HUES48 (cell line): ENCODE data around the gene RNF14.

Experiments used
- H3K27ac ChIP-seq: one replicate; pipeline ENCODE4 v1.7.0; 2013; ENCODE audit warnings: low read depth, low read length, inconsistent platforms
- H3K27me3 ChIP-seq: 2 replicates; pipeline ENCODE4 v1.6.1; 2013; ENCODE audit warnings: mild to moderate bottlenecking, low read length; ENCODE audit not compliant: control insufficient read depth, insufficient read depth
- H3K36me3 ChIP-seq: 2 replicates; pipeline ENCODE4 v1.6.1; 2013; ENCODE audit warnings: low read length; ENCODE audit not compliant: control insufficient read depth, insufficient read depth
- H3K4me1 ChIP-seq: 2 replicates; pipeline ENCODE4 v1.6.1; 2013; ENCODE audit warnings: mild to moderate bottlenecking, low read length; ENCODE audit not compliant: control insufficient read depth, insufficient read depth
- H3K4me3 ChIP-seq: 2 replicates; pipeline ENCODE4 v1.5.1; 2013; ENCODE audit warnings: mild to moderate bottlenecking, low read depth, low read length
- H3K9ac ChIP-seq: 2 replicates; pipeline ENCODE4 v1.6.1; 2013; ENCODE audit warnings: mild to moderate bottlenecking, low read depth, low read length, moderate library complexity
- H3K9me3 ChIP-seq: 2 replicates; pipeline ENCODE4 v1.6.1; 2013; ENCODE audit warnings: low read length; ENCODE audit not compliant: control insufficient read depth, insufficient read depth

RNF14 gene

DNA sequence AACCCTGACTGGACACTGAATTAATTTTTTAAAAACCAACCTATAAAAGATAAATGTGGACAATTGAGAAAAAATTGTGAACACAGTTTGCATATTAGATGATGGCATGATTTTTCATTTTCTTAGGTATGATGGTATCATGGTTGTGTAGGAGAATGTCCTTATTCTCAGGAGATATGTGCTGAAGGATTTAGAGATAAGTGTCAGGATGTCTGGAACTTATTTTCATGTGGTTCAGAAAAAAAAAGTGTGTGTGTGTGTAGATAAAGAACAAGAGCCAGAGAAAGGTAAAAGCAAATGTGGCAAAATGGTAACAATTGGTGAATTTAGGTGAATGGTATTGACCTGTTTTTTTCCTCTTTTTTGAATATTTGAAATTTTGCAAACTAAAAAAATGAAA is 39.9 kb downstream of the RNF14 start:
- Histone ChIP-seq H3K4me1 (peaks cover 6% of the 10 kb centered on the region), H3K9me3 (no peaks in the 10 kb centered on the region), H3K36me3 (peaks cover 71% of the 10 kb centered on the region), H3K4me3 (no peak overlapping the region), H3K27me3 (no peaks in the 10 kb centered on the region), H3K9ac (no peak overlapping the region), H3K27ac (no peak overlapping the region)

DNA sequence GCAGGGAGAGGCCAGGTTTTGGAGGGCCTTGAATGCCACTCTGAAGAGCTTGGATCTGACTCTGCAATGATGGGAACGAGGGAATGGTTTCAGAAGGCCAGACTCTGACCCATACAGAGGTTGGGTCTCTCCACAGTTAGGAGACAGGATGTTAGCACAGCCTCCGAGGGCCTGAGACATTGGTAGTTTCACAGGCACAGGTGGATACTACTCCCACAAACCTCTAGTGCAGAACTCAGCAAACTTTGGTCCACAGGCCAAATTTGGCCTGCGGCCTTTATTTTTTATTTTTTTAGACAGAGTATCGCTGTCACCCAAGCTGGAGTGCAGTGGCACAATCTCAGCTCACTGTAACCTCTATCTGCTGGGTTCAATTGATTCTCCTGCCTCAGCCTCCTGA is 41.0 kb downstream of the RNF14 start:
- H3K9ac ChIP-seq, result no peak overlapping the region
- H3K27ac ChIP-seq, result no peak overlapping the region
- peaks cover 60% of the 10 kb centered on the region for H3K36me3 ChIP-seq
- no peak overlapping the region for H3K4me3 ChIP-seq
- no peaks in the 10 kb centered on the region for H3K27me3 ChIP-seq
- peaks cover 6% of the 10 kb centered on the region for H3K4me1 ChIP-seq
- no peaks in the 10 kb centered on the region for H3K9me3 ChIP-seq

DNA sequence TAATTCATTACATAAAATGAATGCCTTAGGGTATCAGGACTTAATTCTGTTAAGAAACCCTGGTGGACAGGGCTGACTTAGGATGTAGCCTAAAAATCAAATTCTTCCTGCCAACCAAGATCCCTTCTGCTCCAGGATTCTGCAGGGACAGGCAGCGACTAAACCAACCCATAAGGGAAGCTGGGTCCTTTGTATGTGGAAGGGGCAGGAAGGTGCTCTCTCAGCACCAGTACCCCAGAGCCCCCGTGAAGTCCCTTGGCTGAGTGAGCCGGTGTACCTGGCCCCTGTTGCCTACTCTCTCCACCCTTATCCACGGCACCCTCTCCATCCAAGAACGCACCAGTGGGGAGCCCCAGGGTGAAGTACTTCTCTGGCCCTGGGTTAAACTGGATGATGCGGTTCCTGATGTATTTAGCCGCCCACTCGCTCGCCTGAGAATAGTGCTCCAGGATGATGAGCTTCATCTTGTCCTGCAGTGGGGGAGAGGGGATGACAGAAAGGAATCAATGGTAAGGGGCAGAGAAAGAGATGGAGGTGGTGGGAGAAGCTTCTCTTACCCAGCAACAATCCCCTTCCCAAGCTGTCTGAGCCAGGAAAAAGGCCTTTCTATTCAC is 42.8 kb downstream of the RNF14 start:
- no peak overlapping the region for H3K9ac ChIP-seq
- H3K4me3 ChIP-seq, result no peak overlapping the region; the same call in 1 of the 2 replicates

DNA sequence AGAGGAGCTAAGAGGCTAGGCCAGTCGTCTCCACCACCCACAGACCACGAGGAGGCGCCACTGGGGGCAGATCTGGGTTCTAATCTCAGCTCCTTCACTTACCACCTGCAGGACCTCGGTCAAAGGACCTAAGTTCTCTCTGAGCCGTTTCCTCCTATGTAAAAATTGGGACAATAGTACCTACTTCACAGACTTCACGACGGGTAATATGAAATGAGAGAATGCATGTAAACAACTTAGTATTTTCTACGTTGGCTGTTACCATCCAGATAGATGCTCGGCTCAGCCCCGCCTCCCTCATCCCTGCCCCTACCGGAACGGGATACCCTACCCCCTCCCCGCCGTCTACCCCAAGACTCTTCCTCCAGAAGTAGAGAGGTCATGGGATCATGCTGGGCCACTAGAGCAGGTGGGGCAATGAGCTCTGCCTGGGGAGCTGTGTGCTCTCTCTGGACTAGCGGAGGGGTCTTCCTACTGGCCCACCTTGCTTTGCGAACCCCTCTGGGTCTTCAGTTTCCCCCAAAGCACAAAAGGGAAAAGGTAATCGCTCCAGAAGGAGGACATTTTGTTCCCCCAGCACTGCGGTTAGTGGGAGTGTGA is 43.4 kb downstream of the RNF14 start:
- Histone ChIP-seq H3K27ac (peak overlapping the region; percentile 78), H3K4me3 (peak overlapping the region; percentile 91), H3K36me3 (peaks cover 36% of the 10 kb centered on the region), H3K4me1 (peaks cover 6% of the 10 kb centered on the region), H3K9ac (peak overlapping the region; percentile 92), H3K27me3 (no peaks in the 10 kb centered on the region), H3K9me3 (no peaks in the 10 kb centered on the region)

More for the DNA sequence above, 42.8 kb downstream of the RNF14 start:
- no peaks in the 10 kb centered on the region for H3K27me3 ChIP-seq
- H3K9me3 ChIP-seq, result no peaks in the 10 kb centered on the region
- H3K27ac ChIP-seq, result no peak overlapping the region
- H3K36me3 ChIP-seq, result peaks cover 42% of the 10 kb centered on the region
- peaks cover 6% of the 10 kb centered on the region for H3K4me1 ChIP-seq

DNA sequence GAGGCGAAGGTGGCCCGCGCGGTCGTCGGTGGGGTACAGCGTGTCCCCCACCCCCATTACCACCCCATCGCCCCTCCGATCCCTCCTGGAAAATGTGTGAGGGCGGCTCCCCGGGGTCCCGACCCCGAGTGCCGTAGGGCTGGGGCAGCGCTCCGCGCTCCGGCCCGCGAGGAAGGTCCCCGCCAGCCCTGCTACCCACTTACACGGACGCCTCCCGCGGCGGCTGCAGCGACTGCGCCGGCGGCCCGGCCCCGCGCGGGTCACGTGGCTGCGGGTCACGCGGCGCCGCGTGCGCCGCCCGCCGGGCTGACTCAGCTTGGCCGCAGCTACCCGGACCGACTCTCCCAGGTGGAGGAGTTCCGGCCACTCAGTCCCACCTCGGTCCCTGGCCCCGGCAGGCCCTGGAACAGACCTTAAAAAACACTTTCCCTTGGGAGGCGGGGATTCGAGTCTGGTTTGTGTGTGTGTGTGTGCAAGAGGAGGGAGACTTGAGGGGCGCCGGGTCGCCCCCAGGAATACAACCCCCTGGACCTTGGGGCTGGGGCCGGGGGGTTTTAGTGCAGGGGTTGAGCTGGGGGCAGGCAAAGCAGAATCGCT is 44.0 kb downstream of the RNF14 start, which contains the start of gene GNPDA1:
Gene GNPDA1 (minus strand): TSS at position 236 of the 597 bp plus-strand sequence. CDS start 992 bp downstream, outside the sequence.
- H3K9ac ChIP-seq, result peak within 1 kb of the TSS; percentile 92
- H3K4me3 ChIP-seq, result peak within 1 kb of the TSS; percentile 91
- H3K27ac ChIP-seq, result peak within 1 kb of the TSS; percentile 78
- no peaks in the 10 kb centered on the region for H3K27me3 ChIP-seq
- peaks cover 6% of the 10 kb centered on the region for H3K4me1 ChIP-seq
- H3K36me3 ChIP-seq, result peaks cover 30% of the 10 kb centered on the region
- H3K9me3 ChIP-seq, result no peaks in the 10 kb centered on the region

DNA sequence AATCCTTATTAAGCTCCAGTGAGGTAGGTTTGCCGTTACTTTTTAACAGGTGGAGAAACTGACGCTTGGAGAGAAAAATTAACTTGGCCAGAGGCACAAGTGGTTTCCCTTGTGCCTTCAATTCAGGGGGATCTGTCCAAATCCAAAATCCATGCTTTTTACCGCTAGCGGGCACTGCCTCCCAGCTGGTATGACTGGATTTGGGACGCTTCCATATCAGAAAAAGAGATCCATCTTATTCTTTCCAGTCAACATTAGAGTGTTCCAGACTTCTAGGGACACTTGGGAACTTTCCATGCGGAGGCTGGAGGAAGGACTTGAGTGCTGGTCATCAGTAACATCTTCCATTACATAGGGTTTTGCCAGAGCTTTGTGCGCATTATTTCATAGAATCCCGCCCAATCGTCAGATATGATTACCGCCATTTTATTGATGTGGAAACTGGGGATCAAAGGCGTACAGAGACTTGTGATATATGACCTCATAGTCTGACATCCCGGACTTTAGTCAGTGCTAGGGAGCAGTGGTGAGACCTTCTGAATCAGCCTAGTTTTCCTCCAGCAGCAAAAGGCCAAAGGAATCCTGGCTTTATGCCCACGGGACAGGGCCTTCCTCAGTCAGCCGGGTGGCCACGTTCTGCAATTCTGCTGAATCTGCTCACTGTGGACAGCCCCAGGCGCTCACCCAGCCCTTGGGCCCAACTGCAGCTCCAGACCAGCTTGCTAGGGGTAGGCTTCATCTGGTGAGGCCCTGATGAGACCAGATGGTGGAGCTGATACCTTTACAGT is 45.0 kb downstream of the RNF14 start:
- no peak overlapping the region for H3K4me3 ChIP-seq
- peaks cover 6% of the 10 kb centered on the region for H3K4me1 ChIP-seq
- no peaks in the 10 kb centered on the region for H3K9me3 ChIP-seq
- no peak overlapping the region for H3K27ac ChIP-seq
- no peak overlapping the region; the same call in 1 of the 2 replicates for H3K9ac ChIP-seq
- no peaks in the 10 kb centered on the region for H3K27me3 ChIP-seq
- H3K36me3 ChIP-seq, result peaks cover 22% of the 10 kb centered on the region

DNA sequence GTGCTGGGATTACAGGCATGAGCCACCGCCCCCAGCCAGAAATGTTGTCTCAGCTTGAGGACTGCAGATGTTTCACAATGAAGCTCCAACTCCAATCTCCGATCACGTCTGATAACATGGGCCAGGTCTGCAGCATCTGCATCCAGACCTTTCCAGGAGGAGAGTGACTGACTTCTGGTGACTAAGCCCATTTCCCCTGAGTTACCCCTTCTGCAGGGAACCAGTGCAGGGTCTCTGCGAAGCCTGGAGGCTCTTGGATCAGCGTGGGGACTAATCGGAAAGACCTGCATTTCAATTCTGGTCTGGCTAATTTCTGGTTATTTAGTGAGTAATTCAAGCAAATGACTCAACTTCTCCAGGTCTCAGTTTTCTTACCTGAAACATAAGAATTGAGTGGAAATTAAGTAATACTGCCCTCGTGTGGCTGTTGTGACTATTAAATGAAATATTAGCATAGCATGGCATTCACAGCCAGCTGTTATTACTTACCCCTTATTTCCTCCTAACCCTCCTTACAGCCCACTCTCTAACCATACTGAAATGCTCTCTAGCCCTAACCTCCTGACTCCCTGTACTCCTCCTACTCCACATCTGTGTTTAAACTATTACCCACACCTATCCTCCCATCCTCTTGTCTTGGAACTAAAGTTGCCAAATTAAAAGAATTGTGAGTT is 46.1 kb downstream of the RNF14 start:
- Histone ChIP-seq H3K27me3 (no peaks in the 10 kb centered on the region), H3K9ac (no peak overlapping the region), H3K36me3 (peaks cover 12% of the 10 kb centered on the region), H3K9me3 (peaks cover under 1% of the 10 kb centered on the region; the same call in 1 of the 2 replicates), H3K27ac (no peak overlapping the region), H3K4me3 (no peak overlapping the region), H3K4me1 (peaks cover 6% of the 10 kb centered on the region)

DNA sequence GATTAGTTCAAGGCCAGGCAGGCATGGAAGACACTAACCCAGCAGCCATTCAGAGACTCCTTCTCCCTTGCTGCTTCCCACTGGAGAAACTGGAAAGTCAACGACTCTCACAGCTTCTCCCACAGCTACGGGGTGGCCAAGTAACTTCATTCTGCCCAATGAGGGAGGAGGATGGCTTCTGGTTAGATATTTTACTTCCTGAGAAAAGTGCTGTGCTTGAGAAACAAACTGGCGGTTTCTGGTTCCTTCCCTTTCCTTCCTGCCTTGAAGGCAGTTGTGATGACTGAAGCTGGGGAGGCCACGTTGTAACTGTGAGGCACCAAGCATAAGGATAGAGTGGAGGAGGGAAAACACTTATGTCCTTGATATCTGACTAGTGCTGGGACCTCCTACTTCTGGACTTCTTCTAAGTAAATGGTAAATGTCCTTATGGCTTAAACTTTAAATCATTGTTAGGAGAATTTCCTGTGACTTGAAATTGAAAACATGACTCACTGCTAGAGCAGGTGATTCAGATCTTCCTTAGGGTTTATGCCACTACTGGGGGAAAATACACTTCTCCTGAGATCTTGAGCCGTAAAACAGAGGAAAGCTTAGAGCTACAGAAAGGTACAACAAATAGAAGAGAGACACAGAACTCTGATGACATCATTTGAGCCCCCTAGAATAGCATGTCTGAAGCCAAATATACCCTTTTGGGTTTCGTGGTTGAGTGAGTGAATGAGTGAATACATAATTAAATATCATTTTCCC is 47.1 kb downstream of the RNF14 start:
- H3K27me3 ChIP-seq, result no peaks in the 10 kb centered on the region
- no peak overlapping the region for H3K27ac ChIP-seq
- peaks cover 5% of the 10 kb centered on the region for H3K9me3 ChIP-seq
- H3K9ac ChIP-seq, result no peak overlapping the region
- H3K4me3 ChIP-seq, result no peak overlapping the region
- peaks cover 8% of the 10 kb centered on the region for H3K36me3 ChIP-seq
- H3K4me1 ChIP-seq, result peaks cover 6% of the 10 kb centered on the region

DNA sequence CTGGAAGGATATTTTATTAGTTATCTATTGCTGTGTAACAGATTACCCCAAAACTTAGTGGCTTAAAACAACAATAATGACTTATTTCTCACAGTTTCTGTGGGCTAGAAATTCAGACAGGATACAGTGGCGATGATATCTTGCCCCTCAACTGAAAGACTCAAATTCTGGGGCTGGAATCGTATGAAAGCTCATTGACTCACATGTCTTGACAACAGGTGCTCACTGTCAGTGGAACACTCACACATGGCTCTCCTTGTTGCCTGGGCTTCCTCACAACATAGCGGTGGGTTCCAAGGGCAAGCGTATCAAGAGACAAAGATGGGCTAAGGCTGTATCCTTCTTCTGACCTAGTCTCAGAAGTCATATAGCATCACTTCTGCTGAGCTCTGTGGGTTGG is 47.7 kb downstream of the RNF14 start:
- peaks cover 6% of the 10 kb centered on the region for H3K4me1 ChIP-seq
- H3K9ac ChIP-seq, result no peak overlapping the region
- peaks cover 5% of the 10 kb centered on the region for H3K9me3 ChIP-seq
- H3K27ac ChIP-seq, result no peak overlapping the region
- H3K36me3 ChIP-seq, result peaks cover 2% of the 10 kb centered on the region
- no peak overlapping the region for H3K4me3 ChIP-seq
- no peaks in the 10 kb centered on the region for H3K27me3 ChIP-seq

DNA sequence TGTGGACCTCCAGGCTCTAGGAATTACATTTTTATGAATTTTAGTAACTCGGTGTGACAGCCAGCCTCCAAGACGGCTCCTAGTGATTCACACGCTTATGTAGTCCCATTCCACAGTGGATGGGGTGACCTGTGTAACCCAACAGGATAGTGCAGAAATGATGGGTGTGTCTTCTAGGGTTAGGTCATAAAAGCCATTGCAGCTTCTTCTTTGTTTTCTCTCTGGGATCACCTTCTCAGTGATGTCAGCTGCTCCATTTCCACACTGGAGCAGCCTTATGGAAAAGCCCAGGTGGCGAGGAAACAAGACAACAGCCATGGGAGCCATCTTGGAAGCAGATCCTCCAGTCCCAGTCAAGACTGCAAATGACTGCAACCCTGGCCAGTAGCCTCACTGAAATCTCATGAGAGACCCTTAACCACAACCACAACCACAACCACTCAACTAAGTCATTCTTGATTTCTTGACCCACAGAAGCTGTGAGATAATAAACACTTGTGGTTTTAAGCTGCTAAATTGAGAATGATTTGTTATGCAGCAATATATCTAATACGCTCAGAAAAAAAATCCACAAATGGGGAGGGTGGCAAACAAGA is 49.0 kb downstream of the RNF14 start:
- Histone ChIP-seq H3K27ac (no peak overlapping the region), H3K27me3 (no peaks in the 10 kb centered on the region), H3K9me3 (peaks cover 5% of the 10 kb centered on the region), H3K4me3 (no peak overlapping the region), H3K36me3 (no peaks in the 10 kb centered on the region), H3K9ac (no peak overlapping the region), H3K4me1 (peaks cover 6% of the 10 kb centered on the region)
